SK-N-SH (cell line): ENCODE results near the gene ARID3A. TPM values are rescaled to one million over a fixed set of nuclear protein-coding genes. Genes with fewer than 3 reads are reported as not detected.
A peak's percentile ranks its signal among the peaks of the same experiment; 100 is the strongest.

Source experiments
- CTCF ChIA-PET: fragments of 300-600, 350-600 bp; formaldehyde crosslinking; extraction: SDS; loops from one replicate; lab custom pipeline; 2021; lab: Yijun Ruan, JAX
- POLR2A ChIA-PET: fragments of 350-600 bp; sonication (Branson Sonifier 250); formaldehyde crosslinking; extraction: SDS; loops from one replicate; lab custom pipeline; 2020; ENCODE audit warnings: antibody characterized with exemption, inconsistent platforms; lab: Yijun Ruan, JAX
- DNase-seq: peaks from one replicate; pipeline ENCODE4 v3.0.0; 2012
- H2AFZ ChIP-seq: fragments of 200-600 bp; sonication (generic); 2 replicates; pipeline ENCODE4 v1.8.1; 2016; ENCODE audit warnings: antibody characterized with exemption, mild to moderate bottlenecking, low read depth
- H3F3A ChIP-seq: fragments of 200-600 bp; sonication (generic); replicated peaks from 2 replicates; pipeline ENCODE3; 2016; ENCODE audit warnings: antibody characterized with exemption, mild to moderate bottlenecking; ENCODE audit not compliant: insufficient read depth
- H3K27ac ChIP-seq, 2 experiments: fragments of 200-500 bp in 1 of 2; fragments of 200-600 bp in 1 of 2; sonication (Bioruptor generic) in 1 of 2; sonication (generic), shearing (Covaris generic) in 1 of 2; 2 replicates each; pipeline versions ENCODE4 v1.5.1 to v1.6.1; 2014 to 2016; ENCODE audit warnings: low read depth in 2 of 2, inconsistent platforms in 1 of 2, low read length in 1 of 2, mild to moderate bottlenecking in 1 of 2, mixed read lengths in 1 of 2
- H3K27me3 ChIP-seq: fragments of 200-600 bp; sonication (generic), shearing (Covaris generic); 2 replicates; pipeline ENCODE4 v1.6.1; 2016; ENCODE audit warnings: mixed run types; ENCODE audit not compliant: insufficient read depth
- H3K36me3 ChIP-seq, 2 experiments: fragments of 200-500 bp in 1 of 2; fragments of 200-600 bp in 1 of 2; sonication (Bioruptor generic) in 1 of 2; sonication (generic) in 1 of 2; replicated peaks in 1 of 2; 2 replicates each; pipeline versions ENCODE3 to v1.5.1; 2014 to 2016; ENCODE audit warnings: low read length in 1 of 2, mild to moderate bottlenecking in 1 of 2; ENCODE audit not compliant: insufficient read depth in 2 of 2, control insufficient read depth in 1 of 2
- H3K4me1 ChIP-seq, 2 experiments: fragments of 200-500 bp in 1 of 2; fragments of 200-600 bp in 1 of 2; sonication (Bioruptor generic) in 1 of 2; sonication (generic), shearing (Covaris generic) in 1 of 2; 2 replicates each; pipeline versions ENCODE4 v1.5.1 to v1.6.1; 2014 to 2016; ENCODE audit warnings: low read depth in 1 of 2, low read length in 1 of 2, mixed run types in 1 of 2; ENCODE audit not compliant: insufficient read depth in 2 of 2, control insufficient read depth in 1 of 2
- H3K4me2 ChIP-seq: fragments of 200-600 bp; sonication (generic), shearing (Covaris generic); 2 replicates; pipeline ENCODE4 v1.6.1; 2017; ENCODE audit warnings: mixed run types
- H3K4me3 ChIP-seq, 2 experiments: fragments of 200-500 bp in 1 of 2; fragments of 200-600 bp in 1 of 2; sonication (Bioruptor generic) in 1 of 2; sonication (generic), shearing (Covaris generic) in 1 of 2; 2 replicates each; pipeline versions ENCODE4 v1.5.1 to v1.8.1; 2014 to 2016; ENCODE audit warnings: low read depth in 2 of 2, inconsistent platforms in 1 of 2, low read length in 1 of 2, mild to moderate bottlenecking in 1 of 2, mixed read lengths in 1 of 2, moderate library complexity in 1 of 2
- H3K79me2 ChIP-seq: fragments of 200-600 bp; sonication (generic); 2 replicates; pipeline ENCODE4 v1.8.1; 2017; ENCODE audit warnings: mild to moderate bottlenecking; ENCODE audit not compliant: insufficient read depth
- H3K9ac ChIP-seq: fragments of 200-600 bp; sonication (generic); 2 replicates; pipeline ENCODE4 v1.6.1; 2017; ENCODE audit warnings: mixed run types
- H3K9me2 ChIP-seq: fragments of 200-600 bp; sonication (generic); 2 replicates; pipeline ENCODE4 v1.6.1; 2017; ENCODE audit warnings: mixed run types
- H3K9me3 ChIP-seq: fragments of 200-600 bp; sonication (generic); 2 replicates; pipeline ENCODE4 v1.6.1; 2017; ENCODE audit warnings: mixed run types, mild to moderate bottlenecking, moderate library complexity
- H4K20me1 ChIP-seq: fragments of 200-600 bp; sonication (generic); 2 replicates; pipeline ENCODE4 v1.6.1; 2017; ENCODE audit warnings: mild to moderate bottlenecking, mixed run types; ENCODE audit not compliant: insufficient read depth
- CTCF ChIP-seq: fragments of 200-600 bp; sonication (generic); IDR thresholded peaks from 2 replicates; pipeline ENCODE4 v1.6.1; 2017; ENCODE audit warnings: antibody characterized with exemption, mild to moderate bottlenecking, moderate library complexity
- ELF1 ChIP-seq: IDR thresholded peaks from 2 replicates; pipeline ENCODE4 v1.4.0; 2012
- EP300 ChIP-seq, 2 experiments: IDR thresholded peaks; 2 replicates each; pipeline versions ENCODE4 v1.4.0 to v1.6.1; 2012; ENCODE audit warnings: borderline replicate concordance in 1 of 2, low read depth in 1 of 2, low read length in 1 of 2
- EZH2phosphoT487 ChIP-seq: fragments of 200-600 bp; sonication (generic); IDR thresholded peaks from 2 replicates; pipeline ENCODE4 v1.6.1; 2017; ENCODE audit warnings: low read depth, mixed run types, mild to moderate bottlenecking, antibody characterized with exemption, moderate library complexity, borderline replicate concordance
- FOXJ3 ChIP-seq: sonication (generic); formaldehyde crosslinking; IDR thresholded peaks from 2 replicates; pipeline ENCODE4 v1.5.1; 2020; ENCODE audit warnings: mild to moderate bottlenecking, missing genetic modification reagents
- FOXM1 ChIP-seq: IDR thresholded peaks from 2 replicates; pipeline ENCODE4 v1.4.0; 2012; ENCODE audit warnings: low read depth, mild to moderate bottlenecking
- GABPA ChIP-seq: IDR thresholded peaks from 2 replicates; pipeline ENCODE4 v1.4.0; 2012; ENCODE audit warnings: low read depth, mild to moderate bottlenecking
- GATA2 ChIP-seq: sonication (generic); formaldehyde crosslinking; IDR thresholded peaks from 2 replicates; pipeline ENCODE4 v1.5.0; 2020; ENCODE audit warnings: mild to moderate bottlenecking, missing genetic modification reagents
- IRF3 ChIP-seq: fragments of 150-350 bp; IDR thresholded peaks from 2 replicates; pipeline ENCODE4 v1.6.1; 2016; ENCODE audit warnings: mild to moderate bottlenecking, low read depth, low read length
- JUND ChIP-seq: IDR thresholded peaks from 2 replicates; pipeline ENCODE4 v1.4.0; 2012
- MAX ChIP-seq: IDR thresholded peaks from 2 replicates; pipeline ENCODE4 v1.4.0; 2012; ENCODE audit warnings: low read depth
- MXI1 ChIP-seq: IDR thresholded peaks from 2 replicates; pipeline ENCODE4 v1.6.1; 2012; ENCODE audit warnings: mild to moderate bottlenecking, low read depth, low read length, improper control_type of control experiment
- NFIC ChIP-seq: IDR thresholded peaks from 2 replicates; pipeline ENCODE4 v1.4.0; 2012; ENCODE audit warnings: borderline replicate concordance
- RAD21 ChIP-seq: IDR thresholded peaks from 2 replicates; pipeline ENCODE4 v1.6.1; 2012; ENCODE audit warnings: mild to moderate bottlenecking, low read length
- REST ChIP-seq: IDR thresholded peaks from 2 replicates; pipeline ENCODE4 v1.6.1; 2012; ENCODE audit warnings: mild to moderate bottlenecking, low read depth, low read length, moderate library complexity
- SMC3 ChIP-seq: IDR thresholded peaks from 2 replicates; pipeline ENCODE4 v1.6.1; 2012; ENCODE audit warnings: low read depth, low read length, improper control_type of control experiment
- TAF1 ChIP-seq: IDR thresholded peaks from 2 replicates; pipeline ENCODE4 v1.6.1; 2012; ENCODE audit warnings: low read depth, mild to moderate bottlenecking, low read length, moderate library complexity, borderline replicate concordance
- USF2 ChIP-seq: fragments of 150-350 bp; IDR thresholded peaks from 2 replicates; pipeline ENCODE4 v1.6.1; 2017; ENCODE audit warnings: antibody characterized with exemption, low read length, low read depth, borderline replicate concordance
- ZBTB33 ChIP-seq: IDR thresholded peaks from 2 replicates; pipeline ENCODE4 v1.4.0; 2012; ENCODE audit warnings: low read depth, borderline replicate concordance
- WGBS: methylation state at CpG from one replicate; pipeline ENCODE4 v1.1.6; 2017; ENCODE audit warnings: low lambda C conversion rate; 5-methylcytosine and 5-hydroxymethylcytosine counted together
- polyA plus RNA-seq, 3 experiments: library from polyadenylated mRNA; depleted of rRNA; stranded (reverse); fragments of >200 nt; gene quantifications; 2 replicates each; pipeline ENCODE4 v1.2.3, GENCODE V29; 2012

Gene ARID3A
- polyA plus RNA-seq, 1 of the 3 experiments (the other 2 are of a cell fraction) = 8.6 TPM

GRCh38 chr19:934197-934840, 8.5 kb downstream of the ARID3A start:
- H3K4me1 ChIP-seq = peaks cover 13 to 42% of the 10 kb centered on the region in 2 experiments; a peak in 2 of 4 replicates
- no peak for DNase-seq
- H3K9ac ChIP-seq = no peak overlapping the region
- TF ChIP-seq SMC3 (no peak), RAD21 (no peak), EP300 (IDR thresholded peaks at IDR 0.05; ENCODE audit: borderline replicate concordance in 1 of 2, low read depth in 1 of 2, low read length in 1 of 2) (no peak), EZH2phosphoT487 (no peak), ZBTB33 (no peak), FOXJ3 (CRISPR knock-in tag) (no peak), MXI1 (no peak), MAX (no peak), GABPA (no peak), CTCF (no peak), GATA2 (CRISPR knock-in tag) (no peak), NFIC (no peak), ELF1 (no peak), FOXM1 (no peak), REST (no peak), USF2 (no peak), IRF3 (no peak), TAF1 (no peak), JUND (no peak)
- H3K79me2 ChIP-seq = peaks cover 26% of the 10 kb centered on the region
- ChIA-PET CTCF (interaction anchor here (0.8 to 2.4 kb wide), 6 partner anchors 10 to 76 kb away, joined by 3 to 11 read pairs (median 5); partner anchors contain the start of gene WDR18), POLR2A (no interaction called here)
- H3K4me2 ChIP-seq = peak overlapping the region; percentile 83; the same call in 1 of the 2 replicates
- H3K9me3 ChIP-seq = no peaks in the 10 kb centered on the region
- H3K9me2 ChIP-seq = no peaks in the 10 kb centered on the region
- peak overlapping the region in 1 of 2 experiments; percentile 89; a peak in 3 of 4 replicates for H3K27ac ChIP-seq
- H3K36me3 ChIP-seq = peaks cover 0 to 5% of the 10 kb centered on the region in 2 experiments
- H3K4me3 ChIP-seq = no peak overlapping the region
- H2AFZ ChIP-seq = no peak overlapping the region
- peaks cover 6% of the 10 kb centered on the region for H3F3A ChIP-seq
- peaks cover 2% of the 10 kb centered on the region; the same call in 1 of the 2 replicates for H4K20me1 ChIP-seq
- no peaks in the 10 kb centered on the region for H3K27me3 ChIP-seq
- WGBS = 92% methylated on average over 12 of the region's 29 CpGs
